ENCODE measurements around the gene RSU1. TPM values are rescaled to one million over a fixed set of nuclear protein-coding genes. Genes with fewer than 3 reads are reported as not detected.

Gene RSU1
- polyA plus RNA-seq, 1 donor (not counting 4 experiments of a cell fraction or from before 2014, with no cell fraction given), result 125 TPM

DNA sequence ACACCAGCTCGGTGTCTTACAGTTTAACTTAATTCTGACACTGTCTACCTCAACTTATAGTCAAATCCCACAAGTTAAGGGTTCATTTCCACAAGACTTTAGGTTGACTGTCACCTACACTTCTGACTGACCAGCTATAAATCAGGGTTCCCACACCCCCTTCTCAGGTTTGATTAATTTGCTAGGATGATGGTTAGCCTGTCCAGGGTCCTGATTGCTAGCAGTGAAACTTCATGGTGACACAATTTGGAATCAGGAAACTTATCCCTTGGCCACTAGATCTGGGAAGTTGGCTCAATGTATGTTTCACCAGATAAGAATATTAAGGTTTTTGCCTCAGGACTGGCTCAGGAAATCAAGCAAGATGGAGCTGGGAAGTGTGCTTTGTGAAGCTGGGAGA, 2.8 kb upstream of the RSU1 start:
- dilution Hi-C loops (cut with MboI; ENCODE audit: extremely low pct_ligation_motif_present, low sequenced_read_pairs), result loop anchor here (25.0 kb wide), 1 partner anchor 933 kb away; no protein-coding TSS in a partner anchor
- Histone ChIP-seq H2AFZ (ENCODE audit: control insufficient read depth, low read length) (no peak overlapping the region), H3K36me3 (ENCODE audit: control insufficient read depth in 2 of 2, extremely low read depth in 1 of 2, insufficient read depth in 2 of 2, low read length in 2 of 2) (peaks cover 0 to 3% of the 10 kb centered on the region in 2 experiments), H3K9ac (ENCODE audit: control insufficient read depth, extremely low read depth, insufficient read depth, low read length) (no peak overlapping the region), H3K4me1 (ENCODE audit: control insufficient read depth, extremely low read depth, insufficient read depth, low read length) (peaks cover 15% of the 10 kb centered on the region), H3K27me3 (ENCODE audit: control insufficient read depth, extremely low read depth, insufficient read depth, low read length) (no peaks in the 10 kb centered on the region), H3K27ac (ENCODE audit: control insufficient read depth, insufficient read depth, low read length) (no peak overlapping the region), H3K4me2 (ENCODE audit: control insufficient read depth, extremely low read depth, insufficient read depth, low read depth, low read length) (no peak overlapping the region), H3K4me3 (ENCODE audit: control insufficient read depth in 2 of 3, extremely low read depth in 1 of 3, insufficient read depth in 2 of 3, low read depth in 1 of 3, low read length in 3 of 3) (no peak overlapping the region), H3K9me3 (ENCODE audit: control insufficient read depth, low read depth, low read length) (peaks cover 2% of the 10 kb centered on the region), H3K79me2 (ENCODE audit: control insufficient read depth, insufficient read depth, low read length) (peaks cover 19% of the 10 kb centered on the region), H4K20me1 (ENCODE audit: control insufficient read depth, extremely low read depth, insufficient read depth, low read length) (no peaks in the 10 kb centered on the region), H3K9me1 (ENCODE audit: control insufficient read depth, extremely low read depth, insufficient read depth, low read length) (no peaks in the 10 kb centered on the region)
- TF ChIP-seq, protein P1, sequence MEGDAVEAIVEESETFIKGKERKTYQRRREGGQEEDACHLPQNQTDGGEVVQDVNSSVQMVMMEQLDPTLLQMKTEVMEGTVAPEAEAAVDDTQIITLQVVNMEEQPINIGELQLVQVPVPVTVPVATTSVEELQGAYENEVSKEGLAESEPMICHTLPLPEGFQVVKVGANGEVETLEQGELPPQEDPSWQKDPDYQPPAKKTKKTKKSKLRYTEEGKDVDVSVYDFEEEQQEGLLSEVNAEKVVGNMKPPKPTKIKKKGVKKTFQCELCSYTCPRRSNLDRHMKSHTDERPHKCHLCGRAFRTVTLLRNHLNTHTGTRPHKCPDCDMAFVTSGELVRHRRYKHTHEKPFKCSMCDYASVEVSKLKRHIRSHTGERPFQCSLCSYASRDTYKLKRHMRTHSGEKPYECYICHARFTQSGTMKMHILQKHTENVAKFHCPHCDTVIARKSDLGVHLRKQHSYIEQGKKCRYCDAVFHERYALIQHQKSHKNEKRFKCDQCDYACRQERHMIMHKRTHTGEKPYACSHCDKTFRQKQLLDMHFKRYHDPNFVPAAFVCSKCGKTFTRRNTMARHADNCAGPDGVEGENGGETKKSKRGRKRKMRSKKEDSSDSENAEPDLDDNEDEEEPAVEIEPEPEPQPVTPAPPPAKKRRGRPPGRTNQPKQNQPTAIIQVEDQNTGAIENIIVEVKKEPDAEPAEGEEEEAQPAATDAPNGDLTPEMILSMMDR (optimal IDR thresholded peaks at IDR 0.05 in 1 of 3, IDR thresholded peaks at IDR 0.05 in 1 of 3, conservative IDR thresholded peaks at IDR 0.05 in 1 of 3; ENCODE audit: extremely low read depth in 1 of 3, insufficient read depth in 2 of 3, low read length in 3 of 3), result no peak
- no peak for TF ChIP-seq EZH2 (IDR thresholded peaks at IDR 0.05; ENCODE audit: low read length)
- no peak for FAIRE-seq
- no peak for DNase-seq (ENCODE audit: low read depth, low spot score)

- Histone ChIP-seq H3K9me3 (ENCODE audit: control insufficient read depth, low read depth, low read length) (peaks cover 2% of the 10 kb centered on the region), H3K27me3 (ENCODE audit: control insufficient read depth, extremely low read depth, insufficient read depth, low read length) (no peaks in the 10 kb centered on the region), H4K20me1 (ENCODE audit: control insufficient read depth, extremely low read depth, insufficient read depth, low read length) (no peaks in the 10 kb centered on the region), H3K36me3 (ENCODE audit: control insufficient read depth in 2 of 2, extremely low read depth in 1 of 2, insufficient read depth in 2 of 2, low read length in 2 of 2) (peaks cover 0 to 4% of the 10 kb centered on the region in 2 experiments), H3K4me3 (ENCODE audit: control insufficient read depth in 2 of 3, extremely low read depth in 1 of 3, insufficient read depth in 2 of 3, low read depth in 1 of 3, low read length in 3 of 3) (no peak overlapping the region), H3K9ac (ENCODE audit: control insufficient read depth, extremely low read depth, insufficient read depth, low read length) (no peak overlapping the region), H3K4me1 (ENCODE audit: control insufficient read depth, extremely low read depth, insufficient read depth, low read length) (peaks cover 15% of the 10 kb centered on the region), H3K9me1 (ENCODE audit: control insufficient read depth, extremely low read depth, insufficient read depth, low read length) (no peaks in the 10 kb centered on the region), H2AFZ (ENCODE audit: control insufficient read depth, low read length) (no peak overlapping the region), H3K79me2 (ENCODE audit: control insufficient read depth, insufficient read depth, low read length) (peaks cover 23% of the 10 kb centered on the region), H3K4me2 (ENCODE audit: control insufficient read depth, extremely low read depth, insufficient read depth, low read depth, low read length) (no peak overlapping the region), H3K27ac (ENCODE audit: control insufficient read depth, insufficient read depth, low read length) (no peak overlapping the region)
- dilution Hi-C loops (cut with MboI; ENCODE audit: extremely low pct_ligation_motif_present, low sequenced_read_pairs), result loop anchor here (25.0 kb wide), 1 partner anchor 932 kb away; no protein-coding TSS in a partner anchor
- FAIRE-seq (no peak), DNase-seq (ENCODE audit: low read depth, low spot score) (no peak)
- TF ChIP-seq, protein P1 (optimal IDR thresholded peaks at IDR 0.05 in 1 of 3, IDR thresholded peaks at IDR 0.05 in 1 of 3, conservative IDR thresholded peaks at IDR 0.05 in 1 of 3; ENCODE audit: extremely low read depth in 1 of 3, insufficient read depth in 2 of 3, low read length in 3 of 3), result no peak
- no peak for TF ChIP-seq EZH2 (IDR thresholded peaks at IDR 0.05; ENCODE audit: low read length)
Observed at GRCh38 chr10:16819436-16819835, 2.2 kb upstream of the RSU1 start.
